ENCODE data around the gene NHSL1. TPM values are rescaled to one million over a fixed set of nuclear protein-coding genes. Genes with fewer than 3 reads are reported as not detected.

The NHSL1 gene
- total RNA-seq, 2 experiments from 2014 or later = 0.68 to 0.76 TPM

- H3K27ac Mint-ChIP-seq = no peak overlapping the region
- no peak for DNase-seq
- H3K27me3 Mint-ChIP-seq = no peaks in the 10 kb centered on the region
- H3K4me3 Mint-ChIP-seq = no peak overlapping the region
- no peaks in the 10 kb centered on the region for H3K36me3 Mint-ChIP-seq
- no peaks in the 10 kb centered on the region for H3K4me1 Mint-ChIP-seq
- H3K9me3 Mint-ChIP-seq = no peaks in the 10 kb centered on the region
These were observed 122.3 kb downstream of the NHSL1 start for GRCh38 chr6:138377042-138377441.

- no peaks in the 10 kb centered on the region for H3K27me3 Mint-ChIP-seq
- no peak for DNase-seq
- H3K4me3 Mint-ChIP-seq = no peak overlapping the region
- H3K9me3 Mint-ChIP-seq = no peaks in the 10 kb centered on the region
- H3K4me1 Mint-ChIP-seq = no peaks in the 10 kb centered on the region
- no peaks in the 10 kb centered on the region for H3K36me3 Mint-ChIP-seq
- H3K27ac Mint-ChIP-seq = no peak overlapping the region
These were observed 124.5 kb downstream of the NHSL1 start for GRCh38 chr6:138374815-138375214.

- H3K4me3 Mint-ChIP-seq = no peak overlapping the region
- no peaks in the 10 kb centered on the region for H3K36me3 Mint-ChIP-seq
- H3K27ac Mint-ChIP-seq = no peak overlapping the region
- no peaks in the 10 kb centered on the region for H3K9me3 Mint-ChIP-seq
- H3K27me3 Mint-ChIP-seq = no peaks in the 10 kb centered on the region
- no peak for DNase-seq
- H3K4me1 Mint-ChIP-seq = no peaks in the 10 kb centered on the region
These were observed 125.1 kb downstream of the NHSL1 start for GRCh38 chr6:138374230-138374629.

- no peaks in the 10 kb centered on the region for H3K9me3 Mint-ChIP-seq
- H3K4me1 Mint-ChIP-seq = no peaks in the 10 kb centered on the region
- DNase-seq = no peak
These were observed 126.4 kb downstream of the NHSL1 start for GRCh38 chr6:138372711-138373463.

More at GRCh38 chr6:138372711-138373463, 126.4 kb downstream of the NHSL1 start:
- Mint-ChIP-seq H3K27ac (no peak overlapping the region), H3K4me3 (no peak overlapping the region), H3K36me3 (no peaks in the 10 kb centered on the region), H3K27me3 (peaks cover 5% of the 10 kb centered on the region)

Other genes starting within 250 kb of the NHSL1 start
- gene SMIM28, start 121.6 kb downstream of the NHSL1 start, total RNA-seq = not detected
- 10 to 100 TPM; 27.4 to 28.0 TPM for gene HEBP2, start 95.3 kb downstream of the NHSL1 start, total RNA-seq

Measured in activated naive CD8-positive, alpha-beta T cell treated with anti-CD3 and anti-CD28 coated beads for 36 hours (primary cell).